NCI-H1417 (cell line): ENCODE data around the gene PPARD.
A peak's percentile ranks its signal among the peaks of the same experiment; 100 is the strongest.
"Not testable (repeated sequence)": the region's sequence is repeated elsewhere in the genome, so short reads cannot be mapped to it uniquely, and the experiment has no call there.

Experiments used
- DNase-seq, 3 experiments: peaks; one replicate each; lab custom pipeline; 2025; lab: John Stamatoyannopoulos, UW

Gene PPARD

DNA sequence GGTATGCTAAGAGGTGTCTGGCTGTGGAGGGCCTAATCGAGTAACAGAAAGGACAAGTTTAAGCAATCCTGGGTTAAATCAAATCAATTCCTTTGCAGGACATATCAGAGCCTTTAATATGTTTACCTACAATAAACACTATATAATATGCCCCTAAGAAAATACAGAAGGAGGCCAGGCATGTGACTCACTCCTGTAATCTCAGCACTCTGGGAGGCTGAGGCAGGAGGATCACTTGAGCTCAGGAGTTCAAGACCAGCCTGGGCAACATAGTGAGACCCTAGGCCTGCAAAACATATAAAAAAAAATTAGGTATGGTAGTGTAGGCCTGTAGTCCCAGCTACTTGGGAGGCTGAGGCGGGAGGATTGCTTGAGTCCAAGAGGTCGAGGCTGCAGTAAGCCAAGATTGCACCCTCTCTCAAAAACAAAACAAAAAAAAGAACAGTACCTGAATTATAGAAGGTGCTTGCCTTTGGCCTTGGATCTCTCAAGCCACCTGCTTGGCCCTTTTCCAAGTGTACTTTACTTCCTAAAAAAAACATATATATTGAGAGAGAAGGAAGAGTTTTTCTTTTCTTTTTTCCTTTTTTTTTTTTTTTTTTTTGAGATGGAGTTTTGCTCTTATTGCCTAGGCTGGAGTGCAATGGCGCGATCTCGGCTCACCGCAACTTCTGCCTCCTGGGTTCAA, 96.2 kb downstream of the PPARD start:
- not testable (repeated sequence) for DNase-seq

GRCh38 chr6:35439308-35439707, 97.0 kb downstream of the PPARD start:
- no peak for DNase-seq

DNA sequence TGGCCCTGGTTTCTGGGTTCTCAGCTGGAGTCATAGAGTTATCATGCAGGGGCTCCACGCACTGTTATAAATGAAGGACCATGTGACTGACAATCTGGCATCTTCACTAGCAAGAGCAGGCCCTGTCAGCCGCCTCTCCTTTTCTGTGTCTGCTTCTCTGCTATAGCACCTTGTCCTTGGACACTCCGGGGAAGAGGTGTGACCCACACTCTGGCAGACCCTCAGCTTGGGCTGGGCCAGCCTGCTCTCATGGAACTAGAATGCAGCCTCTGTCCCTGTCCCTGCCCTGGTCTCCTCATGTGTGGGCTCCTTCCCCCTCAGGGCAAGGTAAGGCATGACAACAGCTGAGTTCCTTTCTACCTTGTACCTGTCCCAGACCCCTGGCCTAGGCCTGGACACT, 98.8 kb downstream of the PPARD start:
- no peak for DNase-seq

DNA sequence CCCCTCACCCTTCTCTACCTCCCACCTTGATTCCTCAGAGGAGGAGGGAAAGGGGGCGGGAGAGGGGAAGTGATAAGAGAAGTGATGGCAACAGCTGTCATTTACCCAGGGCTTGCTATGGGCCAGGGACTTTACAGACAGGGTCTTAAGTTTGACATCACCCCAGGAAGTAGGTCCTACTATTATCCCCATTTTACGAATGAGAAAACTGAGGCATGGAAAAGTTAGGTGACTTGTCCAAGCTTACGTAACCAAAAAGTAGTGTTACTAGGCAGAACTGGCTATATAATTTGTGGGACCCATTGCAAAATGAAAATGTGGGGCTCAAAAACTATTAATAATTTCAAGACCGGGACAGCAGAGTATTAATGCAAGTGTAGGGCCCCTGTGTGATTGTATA, 99.3 kb downstream of the PPARD start:
- DNase-seq, result no peak

- DNase-seq, result no peak
Measured at GRCh38 chr6:35442693-35443092, 100.3 kb downstream of the PPARD start.

- DNase-seq, result no peak
Measured at GRCh38 chr6:35443341-35444030, 101.1 kb downstream of the PPARD start.

- DNase-seq, result no peak
Measured at GRCh38 chr6:35445691-35446090, 103.3 kb downstream of the PPARD start.

GRCh38 chr6:35448191-35448590, 105.8 kb downstream of the PPARD start:
- DNase-seq, result no peak

GRCh38 chr6:35449287-35449881, 107.0 kb downstream of the PPARD start:
- DNase-seq, result peak; percentile 32 to 78 (median 76)

DNA sequence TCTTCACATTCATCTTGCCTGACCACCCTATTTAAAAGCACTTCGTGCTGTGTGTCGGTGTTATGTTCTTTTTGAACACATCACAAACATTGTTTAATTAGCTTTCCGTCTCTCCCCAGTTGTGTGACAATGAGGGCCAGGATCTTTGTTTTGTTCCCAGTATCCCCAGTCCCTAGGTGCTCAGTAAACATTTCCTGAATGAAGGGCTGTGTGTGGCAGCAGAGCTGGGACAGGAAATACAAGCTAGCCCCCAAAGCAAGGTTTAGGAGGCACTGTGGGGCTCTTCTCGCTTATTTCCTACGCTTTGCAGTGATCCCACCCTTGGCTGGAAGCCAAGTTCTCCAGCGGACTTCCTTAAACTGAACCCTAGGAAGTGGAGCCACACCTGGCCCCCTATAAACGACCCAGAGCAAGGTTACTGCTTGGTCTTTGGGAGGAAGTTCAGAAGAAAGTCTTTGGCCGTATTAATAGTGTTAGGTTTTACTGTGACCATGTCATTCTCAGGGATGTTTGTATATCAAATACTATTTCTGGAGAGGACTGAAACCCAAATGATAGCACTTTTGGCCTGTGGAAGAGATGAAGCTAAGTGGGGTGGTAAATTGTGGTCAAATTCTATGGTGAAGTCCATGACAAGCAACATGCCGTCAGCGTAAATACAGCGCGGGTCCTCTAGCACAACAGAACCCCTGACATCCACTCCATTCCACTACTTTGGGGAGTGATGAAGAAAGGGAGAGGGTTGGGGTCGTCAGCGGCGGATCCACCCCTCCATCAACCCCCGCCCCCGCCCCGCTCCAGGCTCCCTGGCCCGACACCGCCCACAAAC, 109.2 kb downstream of the PPARD start:
- DNase-seq, result peak in 1 of 3 experiments; percentile 18

GRCh38 chr6:35452183-35453090, 110.1 kb downstream of the PPARD start, which contains the start of gene FANCE:
TSS of gene FANCE (plus strand) at chr6:35452338. CDS start at chr6:35452546, 208 bp downstream.
- peak; percentile 95 to 96 (median 95) for DNase-seq

DNA sequence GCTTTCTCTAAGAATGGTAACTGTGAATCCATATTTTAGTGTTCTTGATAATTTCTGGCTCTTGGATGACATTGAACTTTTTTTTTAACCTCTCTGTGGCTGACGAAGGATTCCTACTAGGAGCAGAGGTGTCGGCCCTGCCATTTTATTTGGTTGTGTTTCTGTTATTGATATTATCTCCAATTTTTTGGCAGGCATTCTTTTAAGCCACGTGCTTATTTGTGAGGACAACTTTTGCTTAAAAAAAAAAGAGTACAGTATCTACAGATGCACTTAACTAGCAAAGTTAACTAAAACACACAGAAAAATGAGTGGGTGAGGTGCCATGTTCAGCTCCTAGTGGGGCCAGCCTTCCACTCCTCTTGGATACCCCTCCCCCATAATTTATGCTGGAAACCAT, 110.9 kb downstream of the PPARD start:
- no peak for DNase-seq

DNA sequence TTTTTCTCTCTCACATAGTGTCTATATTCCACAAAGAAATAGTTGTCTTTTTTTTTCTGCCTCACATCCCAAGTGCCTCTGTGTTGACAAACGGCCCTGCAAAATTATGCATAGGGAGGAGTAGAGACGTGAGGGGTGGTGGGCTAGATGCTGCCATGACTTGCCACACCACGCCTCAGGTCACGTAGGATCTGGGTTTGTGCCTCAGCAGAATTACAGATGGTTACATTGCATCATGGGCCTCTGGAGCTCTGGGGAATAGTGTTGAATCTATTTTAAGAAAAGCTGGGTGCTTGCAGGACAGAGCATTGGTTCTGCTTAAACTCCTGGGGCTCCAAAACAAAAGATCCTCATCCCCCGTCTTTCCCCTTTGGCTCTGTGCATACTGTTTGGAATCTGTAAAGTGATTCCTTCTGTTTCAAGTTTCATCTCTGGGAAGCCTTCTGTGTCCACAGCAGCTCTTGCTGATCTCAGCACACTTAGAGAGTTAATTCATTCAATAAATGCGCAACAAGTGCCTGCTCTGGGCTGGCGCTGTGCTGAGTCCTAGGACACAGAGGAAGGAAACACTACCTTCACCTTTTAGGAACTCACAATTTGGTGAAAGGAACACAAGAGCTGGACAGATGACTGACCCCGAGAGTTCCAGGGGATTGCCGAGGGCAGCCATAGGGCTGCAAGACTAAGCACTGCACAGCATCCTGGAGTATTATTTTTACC, 112.2 kb downstream of the PPARD start:
- DNase-seq, result peak in 1 of 3 experiments; percentile 40

GRCh38 chr6:35457907-35458306, 115.5 kb downstream of the PPARD start:
- DNase-seq, result no peak

- DNase-seq, result no peak
Measured at GRCh38 chr6:35461270-35461669, 118.9 kb downstream of the PPARD start.

- DNase-seq, result no peak
Measured at GRCh38 chr6:35463292-35463691, 120.9 kb downstream of the PPARD start.

DNA sequence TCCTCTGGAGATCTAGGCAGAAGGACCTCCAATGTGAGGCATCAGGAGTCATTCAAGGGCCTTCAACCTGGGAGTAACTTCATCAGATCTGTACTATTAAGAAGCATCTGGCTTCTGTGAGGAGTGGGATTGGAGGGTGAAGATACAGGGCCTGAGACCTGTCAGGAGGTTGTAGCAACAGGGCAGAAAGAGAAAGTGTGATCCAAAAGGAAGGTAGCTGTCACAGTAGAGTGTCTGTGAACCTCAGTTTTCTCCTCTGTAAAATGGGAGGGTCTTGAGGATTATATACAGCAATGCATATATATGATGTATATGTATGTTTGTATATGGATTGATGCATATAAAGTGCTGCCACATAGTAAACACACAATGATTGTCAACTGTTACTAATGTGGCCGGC, 123.3 kb downstream of the PPARD start:
- DNase-seq, result no peak

DNA sequence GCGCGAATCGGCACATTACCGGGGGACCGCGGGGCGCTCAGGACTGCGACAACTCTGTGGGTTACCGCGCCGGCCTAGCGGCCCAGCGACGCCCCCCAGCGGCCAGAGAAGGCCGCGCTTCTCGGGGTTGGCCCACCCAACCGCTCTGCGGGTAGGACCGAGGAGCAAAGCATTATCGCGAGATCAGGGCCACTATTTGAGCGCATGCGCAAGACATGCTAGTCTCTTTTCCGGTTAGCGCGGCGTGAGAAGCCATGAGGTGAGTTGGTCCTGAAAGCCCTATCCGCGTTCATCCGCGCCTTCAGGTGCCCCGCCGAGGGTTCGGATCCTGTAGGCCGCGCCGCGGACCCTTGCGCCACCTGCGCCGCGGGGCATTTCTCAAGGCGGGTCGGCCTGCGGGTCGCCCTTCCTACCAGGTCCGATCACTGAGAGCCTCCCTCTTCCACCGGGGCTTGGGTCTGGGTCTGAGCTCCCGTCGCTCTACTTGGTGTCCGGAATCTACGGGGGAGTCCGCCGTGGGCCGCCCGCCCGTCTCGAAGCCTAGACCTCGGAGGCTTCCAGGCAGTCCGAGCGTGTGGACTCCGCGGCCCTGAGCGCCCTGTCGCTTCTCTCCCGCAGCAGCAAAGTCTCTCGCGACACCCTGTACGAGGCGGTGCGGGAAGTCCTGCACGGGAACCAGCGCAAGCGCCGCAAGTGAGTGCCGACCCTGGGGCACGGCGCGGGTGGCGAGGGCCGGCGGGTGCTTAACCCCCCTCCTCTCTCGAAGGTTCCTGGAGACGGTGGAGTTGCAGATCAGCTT, 126.0 kb downstream of the PPARD start, which contains the start of gene RPL10A:
Gene RPL10A (plus strand): TSS at position 221 of the 799 bp plus-strand sequence. CDS start 34 bp downstream, at position 255.
- peak; percentile 94 to 98 (median 97) for DNase-seq

DNA sequence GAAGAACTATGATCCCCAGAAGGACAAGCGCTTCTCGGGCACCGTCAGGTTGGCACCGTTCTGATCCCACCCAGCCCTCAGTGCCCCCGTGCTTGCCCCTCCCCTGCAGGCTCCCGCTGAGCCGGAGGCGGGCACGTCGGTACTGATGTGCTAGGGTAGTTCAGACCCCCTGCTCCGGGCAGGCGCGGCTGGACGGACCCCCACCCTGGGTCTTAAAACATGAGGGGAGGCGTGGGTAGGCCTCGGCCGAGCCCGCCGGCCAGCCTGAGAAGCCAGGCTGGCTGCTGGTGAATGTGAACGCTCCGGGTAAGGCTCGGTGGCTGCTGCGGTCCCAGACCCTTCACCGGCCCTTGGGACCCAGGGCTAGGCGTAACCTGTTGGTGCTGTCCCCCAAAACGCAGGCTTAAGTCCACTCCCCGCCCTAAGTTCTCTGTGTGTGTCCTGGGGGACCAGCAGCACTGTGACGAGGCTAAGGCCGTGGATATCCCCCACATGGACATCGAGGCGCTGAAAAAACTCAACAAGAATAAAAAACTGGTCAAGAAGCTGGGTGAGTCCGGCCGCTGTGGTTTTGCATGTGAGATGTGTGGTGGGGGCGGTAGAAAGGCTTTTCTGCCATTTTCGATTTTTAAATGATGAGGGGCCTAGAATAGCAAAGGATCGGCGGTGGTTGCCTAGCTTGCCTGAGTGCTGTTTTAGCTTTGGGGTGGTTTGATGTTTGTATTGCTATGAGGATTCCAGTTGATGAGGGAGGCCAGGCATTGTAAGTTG, 126.8 kb downstream of the PPARD start:
- peak in 2 of 3 experiments; percentile 42 to 70 for DNase-seq
